NCI-H526 (cell line): Measurements from ENCODE around the gene SLC6A1.

Experiments
- DNase-seq, 2 experiments: peaks; one replicate each; lab custom pipeline; 2025; lab: John Stamatoyannopoulos, UW

Gene SLC6A1

GRCh38 chr3:10993729-10994065 lies 1.1 kb downstream of the SLC6A1 start:
- no peak for DNase-seq

DNA sequence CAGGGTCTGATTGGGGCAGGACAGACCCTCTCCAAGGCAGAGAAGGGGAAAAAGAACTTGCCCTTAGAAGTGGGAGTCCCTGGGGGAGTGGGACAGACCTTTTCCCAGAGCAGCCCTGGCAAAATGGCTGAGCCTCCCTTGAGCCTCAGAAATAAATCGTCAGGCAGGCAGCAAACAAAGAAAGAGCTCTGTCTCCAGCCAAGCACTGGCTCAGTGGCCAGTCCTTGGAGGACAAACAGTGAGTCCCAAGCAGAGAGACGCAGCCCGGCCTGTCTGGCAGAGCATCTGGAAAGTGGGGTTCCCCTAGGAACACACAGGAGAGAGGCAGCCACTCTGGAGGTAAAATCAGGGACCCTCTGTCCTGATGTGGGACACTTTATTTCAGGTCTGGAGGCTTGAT lies 1.8 kb downstream of the SLC6A1 start:
- DNase-seq = no peak

DNA sequence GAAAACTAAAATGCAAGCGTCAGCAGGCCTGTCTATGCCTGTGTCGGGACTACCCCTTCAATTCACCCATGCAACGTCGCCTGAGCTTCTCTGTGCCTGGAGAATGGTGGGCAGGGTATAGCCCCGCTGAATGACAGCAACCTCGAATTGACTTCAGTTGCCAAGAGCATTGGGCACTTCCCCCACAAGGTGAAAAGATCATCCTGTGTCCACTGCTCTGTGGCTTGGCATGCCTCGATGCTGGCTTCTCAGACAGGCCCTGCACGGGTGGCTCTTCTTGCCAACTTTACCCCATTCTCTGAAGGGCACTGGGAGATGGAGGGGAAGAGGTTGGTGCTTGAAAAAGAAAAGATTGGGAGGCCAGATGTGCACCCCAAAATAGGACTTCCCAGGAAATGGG lies 3.3 kb downstream of the SLC6A1 start:
- no peak for DNase-seq

DNA sequence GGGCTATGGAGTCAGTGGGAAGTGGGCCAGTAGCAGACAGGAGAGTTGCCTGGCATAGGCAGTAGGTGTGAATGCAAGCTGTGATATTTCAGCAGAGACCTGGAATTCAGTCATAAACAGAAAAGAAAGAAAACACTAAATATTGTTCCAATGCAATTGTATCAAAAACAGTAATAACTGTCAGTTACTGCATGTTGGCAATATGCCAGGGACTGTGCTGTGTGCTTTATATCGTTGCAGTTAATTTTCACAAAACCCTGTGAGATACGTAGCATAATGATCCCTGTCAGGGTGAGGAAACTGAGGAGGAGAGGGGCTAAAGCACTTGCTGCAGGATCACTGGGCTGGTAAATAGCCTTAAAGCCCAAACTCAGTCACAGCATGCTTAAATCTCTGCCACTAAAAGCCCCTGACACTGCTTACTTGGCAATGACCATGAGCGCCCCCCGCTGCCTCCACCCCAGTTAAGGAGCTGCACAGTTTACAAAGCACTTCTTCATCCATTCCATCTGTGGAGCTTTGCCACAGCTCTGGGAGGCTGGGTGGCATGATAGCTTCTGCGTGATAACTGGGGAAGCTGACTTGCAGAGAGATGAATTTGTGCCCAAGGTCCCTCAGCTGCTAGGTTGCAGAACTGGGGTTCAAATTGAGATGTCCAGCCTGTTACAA lies 3.9 kb downstream of the SLC6A1 start:
- no peak for DNase-seq

DNA sequence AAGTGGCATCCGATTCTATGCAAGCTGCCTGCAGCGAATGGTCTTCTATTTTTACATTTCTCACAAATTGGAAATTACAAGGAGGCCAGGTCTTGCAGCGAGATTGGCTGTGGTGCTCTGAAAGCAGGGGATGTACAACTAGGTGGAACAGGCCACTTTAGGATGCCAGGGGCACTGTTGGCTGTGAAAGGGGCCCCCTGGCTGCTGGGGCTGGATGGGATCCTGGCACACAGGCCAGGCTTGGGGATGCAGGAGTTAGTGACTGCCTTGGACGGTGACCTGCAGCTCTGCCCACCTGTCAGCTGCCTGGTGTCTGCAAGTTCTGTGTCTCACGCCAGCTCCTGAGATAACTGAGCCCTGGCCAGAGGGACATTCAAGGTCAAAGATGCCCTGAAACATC lies 4.6 kb downstream of the SLC6A1 start:
- no peak for DNase-seq

- no peak for DNase-seq
Observed at GRCh38 chr3:10998542-10998941, 6.0 kb downstream of the SLC6A1 start.

- no peak for DNase-seq
Observed at GRCh38 chr3:10999221-11000107, 6.9 kb downstream of the SLC6A1 start.

GRCh38 chr3:11000528-11000927 lies 8.0 kb downstream of the SLC6A1 start:
- no peak for DNase-seq

- peak in 1 of 2 experiments; percentile 5 for DNase-seq
Observed at GRCh38 chr3:11001020-11001657, 8.6 kb downstream of the SLC6A1 start.

- DNase-seq = no peak
Observed at GRCh38 chr3:11001658-11002021, 9.1 kb downstream of the SLC6A1 start.

GRCh38 chr3:11002371-11002807 lies 9.8 kb downstream of the SLC6A1 start:
- DNase-seq = peak in 1 of 2 experiments; percentile 9

DNA sequence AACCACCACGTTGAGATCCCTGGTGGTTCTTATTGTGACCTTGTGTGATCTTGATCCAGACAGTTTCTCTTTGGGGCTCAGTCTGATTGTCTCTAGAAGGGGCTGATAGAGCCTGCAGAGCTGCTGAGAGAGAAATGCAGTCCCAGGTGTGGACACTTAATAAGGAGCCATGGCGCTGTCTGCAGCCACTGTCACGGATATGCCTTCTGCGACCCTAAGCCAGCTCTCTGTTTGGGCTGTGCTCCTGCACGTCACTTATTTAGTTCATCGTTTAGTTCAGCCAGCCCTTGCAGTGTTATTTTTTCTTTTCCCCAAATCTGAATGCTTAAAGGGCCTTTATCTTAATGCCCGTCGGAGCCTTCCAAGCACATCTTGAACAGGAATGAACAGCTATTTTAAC lies 12.0 kb downstream of the SLC6A1 start:
- no peak for DNase-seq

GRCh38 chr3:11005686-11006256 lies 13.2 kb downstream of the SLC6A1 start:
- DNase-seq = no peak

DNA sequence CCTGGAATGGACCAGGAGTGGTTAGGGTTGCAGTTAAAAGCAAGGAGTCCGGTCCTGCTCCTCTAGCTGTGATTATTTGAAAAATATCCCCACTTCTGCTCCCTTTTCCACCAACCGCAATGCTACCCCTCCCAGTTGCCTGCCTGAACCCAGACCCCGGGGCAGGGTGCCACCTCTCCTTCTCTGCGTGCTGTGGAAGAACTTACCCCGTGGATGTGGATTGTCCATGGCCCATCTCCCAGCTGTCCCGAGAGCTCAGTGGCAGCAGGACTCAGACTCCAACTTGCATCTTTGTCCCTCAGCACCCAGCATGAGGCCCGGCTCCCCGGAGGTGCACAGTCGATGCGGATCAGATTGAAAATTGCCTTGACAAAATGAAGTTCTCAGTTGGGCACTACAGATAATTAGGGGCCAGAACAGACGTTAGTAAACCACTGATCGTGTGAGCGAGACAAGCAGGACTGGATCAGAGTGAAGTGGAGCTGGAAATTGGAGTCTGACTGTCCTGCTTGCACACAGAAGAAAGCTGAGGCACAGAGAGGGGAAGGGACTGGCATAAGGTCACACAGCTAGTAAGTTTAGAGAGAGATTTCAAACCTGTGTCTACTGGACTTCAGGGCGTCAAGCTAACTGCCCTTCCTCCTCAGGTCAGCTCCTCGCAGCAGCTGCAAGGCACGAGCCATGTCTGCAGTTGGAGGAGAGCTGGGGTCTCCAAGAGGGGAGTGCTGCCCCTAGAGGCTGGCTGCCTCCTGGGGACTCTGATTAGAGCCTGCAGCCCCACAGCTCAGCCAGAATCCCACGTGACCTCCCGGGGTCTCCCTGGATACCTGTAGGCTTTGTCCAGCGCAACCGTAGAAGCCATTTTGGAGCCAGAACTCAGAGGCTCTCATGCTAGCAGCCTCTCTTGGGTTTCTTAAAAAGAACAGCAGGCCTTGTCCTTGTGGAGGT lies 14.7 kb downstream of the SLC6A1 start:
- no peak for DNase-seq

- DNase-seq = no peak
Observed at GRCh38 chr3:11009898-11010297, 17.4 kb downstream of the SLC6A1 start.

DNA sequence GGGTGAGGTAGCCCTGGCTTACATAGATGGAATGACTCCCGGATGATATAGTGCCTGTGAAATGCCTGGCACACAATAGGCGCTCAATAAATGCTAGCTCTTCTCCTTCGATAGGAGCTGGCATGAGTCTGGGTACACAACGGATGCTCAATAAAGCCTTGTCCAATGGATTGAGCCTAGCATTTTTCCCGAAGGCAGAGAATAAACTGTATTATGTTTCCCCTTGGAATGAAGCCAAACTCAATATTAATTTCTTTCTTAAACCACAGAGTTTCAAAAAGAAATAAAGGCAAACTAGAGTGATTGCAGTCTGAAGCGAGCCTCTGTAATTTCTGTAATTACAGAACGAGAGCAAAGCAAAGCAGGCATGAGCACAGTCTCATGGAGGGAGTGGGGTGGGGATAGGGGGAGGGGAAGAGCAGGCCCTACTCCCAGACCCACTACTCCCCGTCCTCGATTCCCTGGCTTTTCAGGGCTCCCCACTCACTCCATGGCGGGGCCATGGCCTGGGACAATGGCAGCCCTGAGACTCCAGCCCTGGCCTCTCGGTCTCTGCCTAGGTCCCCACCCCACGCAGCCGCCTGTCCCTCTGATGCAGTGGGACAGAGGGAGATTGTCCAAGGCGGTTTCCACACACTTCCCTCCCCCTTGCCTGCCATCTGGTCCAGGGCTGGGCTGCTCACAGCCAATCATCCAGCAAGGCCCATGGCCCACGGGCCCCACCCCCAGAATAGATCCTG lies 18.0 kb downstream of the SLC6A1 start:
- no peak for DNase-seq

DNA sequence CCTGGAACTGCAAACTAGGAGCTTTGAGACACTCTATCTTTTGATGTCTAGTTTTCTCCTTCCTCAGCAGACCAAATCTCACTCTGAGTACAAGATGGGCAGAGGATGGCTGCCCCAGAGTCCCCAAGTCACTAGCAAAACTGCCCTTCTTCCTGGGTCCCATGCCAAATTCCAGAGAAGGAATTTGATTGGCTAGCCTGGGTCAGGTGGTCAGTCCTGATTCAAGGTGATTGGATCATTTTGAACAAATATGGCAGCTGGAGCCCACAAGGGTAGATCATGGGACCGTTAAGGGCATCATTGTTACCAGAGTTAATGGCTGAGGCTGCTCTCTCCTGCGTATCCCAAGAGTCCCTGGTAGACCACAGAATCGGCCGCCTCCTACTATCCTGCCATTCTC lies 21.7 kb downstream of the SLC6A1 start:
- no peak for DNase-seq

DNA sequence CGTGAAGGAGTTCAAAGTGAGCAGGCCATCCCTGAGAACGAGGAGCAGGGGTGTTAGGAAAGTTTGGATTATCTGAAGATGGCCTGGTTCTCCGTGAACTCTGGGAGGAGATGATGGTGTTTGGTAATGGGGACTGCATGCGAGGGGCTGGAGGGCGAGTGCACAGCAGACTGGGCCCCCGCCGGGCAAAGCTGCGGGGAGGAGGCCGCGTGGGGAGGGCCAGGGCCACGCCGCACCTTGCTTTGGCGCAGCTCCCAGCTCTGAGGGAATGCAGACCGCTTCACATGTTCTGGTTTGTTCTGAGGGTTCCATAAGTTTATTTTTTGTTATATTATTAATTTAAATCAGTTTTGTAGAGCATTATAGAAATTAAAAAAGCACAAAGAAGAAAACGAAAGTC lies 22.2 kb downstream of the SLC6A1 start:
- no peak for DNase-seq

GRCh38 chr3:11015369-11015768 lies 22.8 kb downstream of the SLC6A1 start:
- no peak for DNase-seq

- DNase-seq = no peak
Observed at GRCh38 chr3:11016727-11017126, 24.2 kb downstream of the SLC6A1 start.
